Tibial nerve (tissue), 4 donors: ENCODE results near the gene AFF2. TPM values are rescaled to one million over a fixed set of nuclear protein-coding genes. Genes with fewer than 3 reads are reported as not detected.

Source experiments
- DNase-seq, 2 donors: peaks; one replicate each; pipeline ENCODE4 v3.0.0-alpha.2; 2019; ENCODE audit warnings: low spot score in 2 of 2
- H3K27ac ChIP-seq, 4 donors: fragments of 200-600 bp; sonication (generic) in 3 of 4; one replicate each; pipeline ENCODE4 v1.5.1; 2017 to 2019; ENCODE audit warnings: mild to moderate bottlenecking in 1 of 4
- H3K27me3 ChIP-seq, 2 donors: fragments of 200-600 bp; sonication (generic) in 1 of 2; one replicate each; pipeline versions ENCODE4 v1.5.1 to v1.6.0; 2017 to 2019
- H3K36me3 ChIP-seq, 3 donors: fragments of 200-600 bp; sonication (generic); one replicate each; pipeline ENCODE4 v1.5.1; 2018 to 2019
- H3K4me1 ChIP-seq, 4 donors: fragments of 200-600 bp; sonication (generic) in 3 of 4; one replicate each; pipeline ENCODE4 v1.5.1; 2017 to 2019
- H3K4me3 ChIP-seq, 4 donors: fragments of 200-600 bp; sonication (generic) in 3 of 4; one replicate each; pipeline ENCODE4 v1.5.1; 2017 to 2019; ENCODE audit warnings: mild to moderate bottlenecking in 1 of 4, moderate library complexity in 1 of 4
- H3K9me3 ChIP-seq, 4 donors: fragments of 200-600 bp; sonication (generic) in 3 of 4; one replicate each; pipeline ENCODE4 v1.5.1; 2017 to 2019
- EP300 ChIP-seq, 2 donors: sonication (generic); formaldehyde crosslinking; IDR thresholded peaks; one replicate each; pipeline ENCODE4 v1.6.1; 2017; ENCODE audit warnings: antibody characterized with exemption in 2 of 2, mild to moderate bottlenecking in 1 of 2
- POLR2A ChIP-seq, 2 donors: fragments of 450-650 bp; IDR thresholded peaks; one replicate each; pipeline ENCODE4 v1.6.1; 2017; ENCODE audit warnings: antibody characterized with exemption in 2 of 2, mild to moderate bottlenecking in 2 of 2, moderate library complexity in 2 of 2
- WGBS, 2 donors: methylation state at CpG; one replicate each; pipeline ENCODE4 v1.1.5; 2018; 5-methylcytosine and 5-hydroxymethylcytosine counted together
- total RNA-seq, 4 donors: library from RNA; depleted of rRNA; stranded (reverse); fragments of >200 nt; gene quantifications; one replicate each; pipeline ENCODE4 v1.1.0, GENCODE V29; 2016
- TF ChIP-seq, protein P1 (sequence below), 5 experiments: fragments of 200-600 bp in 3 of 5; fragments of 450-650 bp in 2 of 5; sonication (generic) in 3 of 5; IDR thresholded peaks; one replicate each; pipeline ENCODE4 v1.5.1; 2016 to 2019; ENCODE audit warnings: antibody characterized with exemption in 5 of 5, mild to moderate bottlenecking in 3 of 5, moderate library complexity in 2 of 5

AFF2 gene
- total RNA-seq, 4 donors from 2014 or later: 13.2 to 20.3 (median 16.1) TPM

DNA sequence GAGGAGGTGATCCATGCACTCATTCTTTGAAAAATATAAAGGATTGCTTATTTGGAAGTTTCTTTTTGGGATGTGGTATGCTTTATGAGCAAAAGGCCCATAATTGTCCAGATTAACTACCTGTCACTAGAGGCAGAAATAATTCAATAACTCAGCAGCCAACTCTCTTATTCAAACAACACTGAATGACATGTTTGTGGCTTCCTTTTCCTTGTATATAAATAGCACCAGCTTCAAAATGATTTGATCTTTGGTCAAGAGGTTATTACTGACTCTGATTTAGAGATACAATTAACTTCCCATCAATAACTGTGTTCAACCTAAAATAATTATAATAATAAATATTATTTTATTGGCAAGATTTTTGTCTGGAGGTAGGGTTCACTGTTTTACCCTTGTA, 232.3 kb downstream of the AFF2 start:
- no peaks in the 10 kb centered on the region for H3K4me1 ChIP-seq
- no peaks in the 10 kb centered on the region for H3K9me3 ChIP-seq
- TF ChIP-seq EP300 (IDR thresholded peaks at IDR 0.05): no peak
- H3K27ac ChIP-seq: no peak overlapping the region
- no peaks in the 10 kb centered on the region for H3K36me3 ChIP-seq
- no peaks in the 10 kb centered on the region for H3K27me3 ChIP-seq
- H3K4me3 ChIP-seq: no peak overlapping the region
- no peak for DNase-seq

GRCh38 chrX:148741441-148741840, 241.0 kb downstream of the AFF2 start:
- peaks cover 0 to 2% (median 0%) of the 10 kb centered on the region in 3 donors for H3K36me3 ChIP-seq
- no peak overlapping the region for H3K4me3 ChIP-seq
- TF ChIP-seq EP300 (IDR thresholded peaks at IDR 0.05) (no peak), POLR2A (IDR thresholded peaks at IDR 0.05) (no peak)
- TF ChIP-seq, protein P1, sequence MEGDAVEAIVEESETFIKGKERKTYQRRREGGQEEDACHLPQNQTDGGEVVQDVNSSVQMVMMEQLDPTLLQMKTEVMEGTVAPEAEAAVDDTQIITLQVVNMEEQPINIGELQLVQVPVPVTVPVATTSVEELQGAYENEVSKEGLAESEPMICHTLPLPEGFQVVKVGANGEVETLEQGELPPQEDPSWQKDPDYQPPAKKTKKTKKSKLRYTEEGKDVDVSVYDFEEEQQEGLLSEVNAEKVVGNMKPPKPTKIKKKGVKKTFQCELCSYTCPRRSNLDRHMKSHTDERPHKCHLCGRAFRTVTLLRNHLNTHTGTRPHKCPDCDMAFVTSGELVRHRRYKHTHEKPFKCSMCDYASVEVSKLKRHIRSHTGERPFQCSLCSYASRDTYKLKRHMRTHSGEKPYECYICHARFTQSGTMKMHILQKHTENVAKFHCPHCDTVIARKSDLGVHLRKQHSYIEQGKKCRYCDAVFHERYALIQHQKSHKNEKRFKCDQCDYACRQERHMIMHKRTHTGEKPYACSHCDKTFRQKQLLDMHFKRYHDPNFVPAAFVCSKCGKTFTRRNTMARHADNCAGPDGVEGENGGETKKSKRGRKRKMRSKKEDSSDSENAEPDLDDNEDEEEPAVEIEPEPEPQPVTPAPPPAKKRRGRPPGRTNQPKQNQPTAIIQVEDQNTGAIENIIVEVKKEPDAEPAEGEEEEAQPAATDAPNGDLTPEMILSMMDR (IDR thresholded peaks at IDR 0.05): no peak
- H3K27ac ChIP-seq: no peak overlapping the region
- DNase-seq: no peak
- 24 to 36% methylated on average over 2 to 6 of the region's 6 CpGs for WGBS, 2 donors
- H3K9me3 ChIP-seq: no peaks in the 10 kb centered on the region
- H3K27me3 ChIP-seq: no peaks in the 10 kb centered on the region
- no peaks in the 10 kb centered on the region for H3K4me1 ChIP-seq

GRCh38 chrX:148755111-148755510, 254.7 kb downstream of the AFF2 start:
- DNase-seq: no peak
- H3K36me3 ChIP-seq: no peaks in the 10 kb centered on the region
- H3K27me3 ChIP-seq: no peaks in the 10 kb centered on the region
- H3K9me3 ChIP-seq: no peaks in the 10 kb centered on the region
- TF ChIP-seq, protein P1 (IDR thresholded peaks at IDR 0.05): no peak
- no peak for TF ChIP-seq EP300 (IDR thresholded peaks at IDR 0.05)
- no peak for TF ChIP-seq POLR2A (IDR thresholded peaks at IDR 0.05)
- H3K4me3 ChIP-seq: no peak overlapping the region
- H3K27ac ChIP-seq: no peak overlapping the region
- 64 to 85% methylated on average over 7 of the region's 7 CpGs for whole genome bisulfite sequencing, 2 donors
- H3K4me1 ChIP-seq: no peaks in the 10 kb centered on the region

DNA sequence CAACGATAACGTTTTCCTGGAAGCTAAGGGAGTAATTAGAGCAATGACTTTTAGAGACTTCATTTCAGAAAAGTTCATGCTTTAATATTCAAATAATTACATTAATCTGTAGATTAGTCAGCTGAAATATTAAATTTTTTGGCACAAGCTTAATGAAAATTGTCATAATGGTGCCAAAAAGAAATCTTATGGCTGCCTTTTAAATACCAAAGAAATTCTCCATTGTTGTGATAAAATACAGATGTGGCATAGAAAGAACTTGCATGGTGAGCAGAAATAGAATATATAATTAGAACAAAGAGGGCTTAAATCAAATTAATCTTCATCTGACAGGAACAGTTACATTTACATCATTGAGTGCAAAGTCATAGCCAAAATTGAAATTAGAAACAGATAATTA, 263.5 kb downstream of the AFF2 start:
- Histone ChIP-seq H3K4me3 (no peak overlapping the region), H3K9me3 (no peaks in the 10 kb centered on the region), H3K27ac (no peak overlapping the region), H3K27me3 (no peaks in the 10 kb centered on the region), H3K4me1 (no peaks in the 10 kb centered on the region), H3K36me3 (no peaks in the 10 kb centered on the region)
- TF ChIP-seq, protein P1 (IDR thresholded peaks at IDR 0.05): no peak
- no peak for TF ChIP-seq EP300 (IDR thresholded peaks at IDR 0.05)
- no peak for TF ChIP-seq POLR2A (IDR thresholded peaks at IDR 0.05)
- WGBS, 2 donors: 43 to 52% methylated on average over 2 of the region's 2 CpGs
- no peak for DNase-seq

DNA sequence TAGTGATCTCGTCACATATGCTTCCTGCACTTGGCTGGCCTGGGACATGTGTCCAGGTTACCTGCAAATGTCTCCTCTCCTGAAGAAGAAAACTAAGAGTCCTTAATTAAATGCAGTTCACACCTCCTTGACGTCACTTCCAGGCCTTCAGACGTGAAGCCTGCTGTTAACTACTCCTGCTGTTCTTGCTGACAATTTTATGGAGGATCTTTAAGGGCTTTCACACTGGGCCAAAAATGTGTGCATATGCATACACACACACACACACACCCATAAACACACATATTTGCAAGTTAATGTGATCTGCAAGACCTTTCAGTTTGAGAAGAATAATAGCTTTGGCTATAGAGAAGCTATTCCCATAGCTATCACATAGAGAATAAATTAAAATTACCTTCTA, 267.9 kb downstream of the AFF2 start:
- WGBS, 2 donors: 75 to 76% methylated on average over 3 of the region's 3 CpGs
- TF ChIP-seq POLR2A (IDR thresholded peaks at IDR 0.05) (no peak), EP300 (IDR thresholded peaks at IDR 0.05) (no peak)
- TF ChIP-seq, protein P1 (IDR thresholded peaks at IDR 0.05): no peak
- no peaks in the 10 kb centered on the region for H3K36me3 ChIP-seq
- H3K4me3 ChIP-seq: no peak overlapping the region
- H3K9me3 ChIP-seq: no peaks in the 10 kb centered on the region
- H3K27ac ChIP-seq: no peak overlapping the region
- DNase-seq: no peak
- no peaks in the 10 kb centered on the region for H3K4me1 ChIP-seq
- H3K27me3 ChIP-seq: no peaks in the 10 kb centered on the region

- Histone ChIP-seq H3K27me3 (no peaks in the 10 kb centered on the region), H3K27ac (no peak overlapping the region), H3K4me1 (no peaks in the 10 kb centered on the region), H3K4me3 (no peak overlapping the region), H3K9me3 (peaks cover 0 to 3% (median under 1%) of the 10 kb centered on the region in 4 donors), H3K36me3 (no peaks in the 10 kb centered on the region)
- DNase-seq: no peak
- no peak for TF ChIP-seq POLR2A (IDR thresholded peaks at IDR 0.05)
- no peak for TF ChIP-seq EP300 (IDR thresholded peaks at IDR 0.05)
- TF ChIP-seq, protein P1 (IDR thresholded peaks at IDR 0.05): no peak
Measured at GRCh38 chrX:148771440-148771839, 271.0 kb downstream of the AFF2 start.
